ENCODE measurements around the gene CTLA4.

- no peak for TF ChIP-seq CTCF (conservative IDR thresholded peaks at IDR 0.05; ENCODE audit: low read depth, low read length)
- no peak for TF ChIP-seq RFX5 (IDR thresholded peaks at IDR 0.05; ENCODE audit: low read depth, low read length)
- TF ChIP-seq MAZ (IDR thresholded peaks at IDR 0.05; ENCODE audit: borderline replicate concordance, low read depth, low read length), result no peak
- no peak for TF ChIP-seq RAD21 (IDR thresholded peaks at IDR 0.05; ENCODE audit: low read length)
- TF ChIP-seq CEBPB (IDR thresholded peaks at IDR 0.05; ENCODE audit: low read depth, low read length), result no peak
- no peak for TF ChIP-seq POLR2A (IDR thresholded peaks at IDR 0.05; ENCODE audit: low read depth, low read length)
These were observed 43.0 kb upstream of the CTLA4 start for GRCh38 chr2:203824603-203825002.
